Osteoblast (primary cell): ENCODE measurements around the gene ZNF729. TPM values are rescaled to one million over a fixed set of nuclear protein-coding genes. Genes with fewer than 3 reads are reported as not detected.

Experiments
- DNase-seq: peaks from one replicate; pipeline ENCODE4 v3.0.0; 2011; ENCODE audit warnings: low spot score, mixed read lengths; ENCODE audit not compliant: insufficient read length; ENCODE audit errors: missing footprints
- H2AFZ ChIP-seq: 2 replicates; pipeline ENCODE4 v1.6.0; 2011; ENCODE audit warnings: mild to moderate bottlenecking, low read length
- H3K27ac ChIP-seq: 2 replicates; pipeline ENCODE4 v1.5.1; 2011; ENCODE audit warnings: mild to moderate bottlenecking, low read depth, low read length, moderate library complexity
- H3K27me3 ChIP-seq: 2 replicates; pipeline ENCODE4 v1.6.0; 2012; ENCODE audit warnings: mild to moderate bottlenecking, control low read depth, inconsistent platforms, low read length, moderate library complexity; ENCODE audit not compliant: insufficient read depth
- H3K36me3 ChIP-seq: 2 replicates; pipeline ENCODE4 v1.5.1; 2011; ENCODE audit warnings: mild to moderate bottlenecking, low read length, control low read depth, moderate library complexity; ENCODE audit not compliant: insufficient read depth
- H3K4me1 ChIP-seq: 2 replicates; pipeline ENCODE4 v1.5.1; 2011; ENCODE audit warnings: mild to moderate bottlenecking, low read length, control low read depth, moderate library complexity; ENCODE audit not compliant: insufficient read depth
- H3K4me2 ChIP-seq: 2 replicates; pipeline ENCODE4 v1.6.0; 2011; ENCODE audit warnings: mild to moderate bottlenecking, low read length; ENCODE audit not compliant: insufficient read depth
- H3K4me3 ChIP-seq: fragments of 200-600 bp; sonication (generic); 3 replicates; pipeline ENCODE4 v1.5.1; 2012; ENCODE audit warnings: mild to moderate bottlenecking, low read length, inconsistent platforms; ENCODE audit not compliant: insufficient read depth
- H3K79me2 ChIP-seq: 2 replicates; pipeline ENCODE4 v1.6.0; 2012; ENCODE audit warnings: mild to moderate bottlenecking, low read length, control low read depth, inconsistent platforms; ENCODE audit not compliant: insufficient read depth
- H3K9me3 ChIP-seq: 2 replicates; pipeline ENCODE4 v1.5.1; 2011; ENCODE audit warnings: low read depth, low read length, control low read depth
- H4K20me1 ChIP-seq: 2 replicates; pipeline ENCODE4 v1.6.0; 2012; ENCODE audit warnings: mild to moderate bottlenecking, low read length, control low read depth; ENCODE audit not compliant: insufficient read depth
- CTCF ChIP-seq: IDR thresholded peaks from 2 replicates; pipeline ENCODE4 v1.5.1; 2011; ENCODE audit warnings: mild to moderate bottlenecking, low read depth, low read length, moderate library complexity; ENCODE audit errors: extremely low read depth
- small RNA-seq: library from RNA; depleted of rRNA; stranded (forward); fragments of <200 nt; gene quantifications from one replicate; pipeline ENCODE3, GENCODE V24; 2012
- total RNA-seq: library from RNA; depleted of rRNA; stranded (reverse); fragments of >200 nt; gene quantifications from 2 replicates; pipeline ENCODE4 v1.2.3, GENCODE V29; 2012

Gene ZNF729
- total RNA-seq, 1 donor: not detected

- Histone ChIP-seq H3K9me3 (no peaks in the 10 kb centered on the region), H2AFZ (no peak overlapping the region), H4K20me1 (no peaks in the 10 kb centered on the region), H3K4me2 (no peak overlapping the region), H3K79me2 (no peaks in the 10 kb centered on the region), H3K4me1 (no peaks in the 10 kb centered on the region), H3K27ac (no peak overlapping the region), H3K4me3 (no peak overlapping the region), H3K27me3 (no peaks in the 10 kb centered on the region), H3K36me3 (no peaks in the 10 kb centered on the region)
- TF ChIP-seq CTCF: no peak
- DNase-seq: no peak
Observed at GRCh38 chr19:22335716-22336115, 49.5 kb downstream of the ZNF729 start.

GRCh38 chr19:22354665-22355064 is 68.4 kb downstream of the ZNF729 start:
- no peaks in the 10 kb centered on the region for H4K20me1 ChIP-seq
- no peaks in the 10 kb centered on the region for H3K4me1 ChIP-seq
- no peak overlapping the region for H2AFZ ChIP-seq
- DNase-seq: no peak
- no peaks in the 10 kb centered on the region for H3K36me3 ChIP-seq
- no peaks in the 10 kb centered on the region for H3K79me2 ChIP-seq
- no peak overlapping the region for H3K4me2 ChIP-seq
- H3K9me3 ChIP-seq: peaks cover 5% of the 10 kb centered on the region
- no peak overlapping the region for H3K27ac ChIP-seq
- TF ChIP-seq CTCF: no peak
- H3K4me3 ChIP-seq: no peak overlapping the region
- no peaks in the 10 kb centered on the region for H3K27me3 ChIP-seq

Small RNA genes within 50 kb of the gene (small RNA-seq; reads per million reads assigned to genes)
- not detected for gene AC011494.1

Other genes starting within 250 kb of the ZNF729 start
- 0.72 and 0.88 TPM in 2 replicates for gene ZNF257, start 234.0 kb upstream of the ZNF729 start, total RNA-seq
- under 0.01 and 0.36 TPM in 2 replicates for gene ZNF676, start 89.5 kb upstream of the ZNF729 start, total RNA-seq
- under 0.01 TPM in 2 replicates for gene ZNF98, start 135.9 kb downstream of the ZNF729 start, total RNA-seq